G401.6 (cell line): ENCODE measurements around the gene CD81.

Experiments
- FAIRE-seq: peaks from 2 replicates; lab custom pipeline; 2012; peaks lifted over from hg19 to GRCh38; lab: Jason Lieb, UNC

Gene CD81

DNA sequence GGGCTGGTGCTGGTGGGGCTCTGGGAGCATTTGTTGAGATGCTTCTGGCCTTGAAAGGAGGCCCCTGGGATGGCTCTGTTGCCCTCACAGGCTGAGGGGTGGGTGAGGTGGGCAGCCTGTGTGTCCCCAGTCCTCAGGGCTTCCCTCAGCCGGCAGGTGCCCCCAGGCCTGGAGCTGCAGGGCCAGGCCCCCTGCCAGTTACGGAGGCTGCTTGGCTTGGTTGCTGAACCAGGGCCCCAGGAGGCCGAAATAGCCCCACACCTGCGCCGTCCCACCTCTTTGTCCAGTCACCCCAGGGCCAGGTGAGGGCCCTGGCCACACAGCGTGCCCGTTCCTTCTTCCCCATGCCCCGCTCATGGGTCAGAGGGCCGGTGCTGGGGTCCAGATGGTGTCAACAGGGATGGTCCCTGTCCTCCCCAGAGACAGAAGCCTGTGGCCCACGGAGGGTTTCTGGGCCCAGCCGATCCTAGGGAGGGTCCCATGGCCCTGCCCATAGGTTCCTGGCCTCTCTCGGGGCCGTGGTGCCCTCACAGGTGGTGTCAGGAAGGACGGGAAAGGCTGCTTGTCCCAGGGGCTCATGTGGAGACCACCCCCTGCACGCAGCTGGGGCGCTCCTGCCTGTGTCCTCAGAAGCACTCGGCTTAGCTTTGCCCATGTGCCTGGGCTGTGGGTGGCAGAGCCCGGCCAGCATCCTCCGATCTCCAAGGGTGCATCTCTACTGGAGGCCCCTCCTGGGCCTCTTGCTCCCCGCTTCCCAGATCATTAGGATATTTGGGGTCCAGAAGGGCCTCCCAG, 14.3 kb downstream of the CD81 start:
- FAIRE-seq, result no peak

- no peak for FAIRE-seq
Measured at GRCh38 chr11:2392241-2392959, 15.3 kb downstream of the CD81 start.

GRCh38 chr11:2393111-2393868, 16.2 kb downstream of the CD81 start:
- FAIRE-seq, result no peak

DNA sequence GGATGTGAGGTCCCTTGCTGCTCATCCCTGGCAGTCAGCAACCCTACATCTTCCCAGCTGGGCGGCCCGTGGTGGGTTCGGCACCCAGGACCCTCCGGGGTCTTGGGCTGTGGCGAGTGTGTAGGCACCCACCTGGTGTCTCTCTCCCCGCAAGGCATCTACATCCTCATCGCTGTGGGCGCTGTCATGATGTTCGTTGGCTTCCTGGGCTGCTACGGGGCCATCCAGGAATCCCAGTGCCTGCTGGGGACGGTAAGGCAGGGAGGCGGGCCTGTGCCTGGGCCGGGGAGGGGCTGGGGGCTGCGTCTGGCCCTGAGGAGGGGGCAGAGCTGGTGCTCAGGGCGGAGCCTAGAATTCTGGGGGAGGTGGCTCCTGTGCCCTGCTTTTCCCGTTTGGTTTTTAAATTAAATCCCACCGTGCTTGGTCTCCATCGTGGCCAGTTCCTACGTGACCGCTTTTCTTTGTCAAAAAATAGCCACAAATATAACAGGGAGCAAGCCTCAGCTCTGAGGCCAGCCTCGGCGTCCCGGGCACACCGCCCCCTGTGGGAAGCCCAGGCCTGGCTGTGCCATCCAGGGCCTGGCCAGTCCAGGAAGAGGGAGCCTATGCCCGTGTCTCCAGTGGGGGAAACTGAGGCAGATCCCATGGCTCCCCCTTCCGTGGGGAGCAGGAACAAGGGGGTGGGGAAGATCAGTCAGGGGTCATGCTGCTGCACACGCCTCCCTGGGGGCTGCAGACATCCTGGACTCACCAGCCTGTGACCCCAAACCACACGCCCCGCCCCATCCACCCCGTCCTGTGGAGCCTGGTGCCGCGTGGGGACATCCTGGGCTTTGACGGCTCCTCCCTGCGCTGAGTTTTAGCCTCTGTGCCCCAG, 17.1 kb downstream of the CD81 start:
- no peak for FAIRE-seq

GRCh38 chr11:2394818-2395105, 17.7 kb downstream of the CD81 start:
- no peak for FAIRE-seq

GRCh38 chr11:2395211-2395730, 18.2 kb downstream of the CD81 start:
- FAIRE-seq, result no peak

GRCh38 chr11:2395856-2396255, 18.7 kb downstream of the CD81 start:
- no peak for FAIRE-seq

DNA sequence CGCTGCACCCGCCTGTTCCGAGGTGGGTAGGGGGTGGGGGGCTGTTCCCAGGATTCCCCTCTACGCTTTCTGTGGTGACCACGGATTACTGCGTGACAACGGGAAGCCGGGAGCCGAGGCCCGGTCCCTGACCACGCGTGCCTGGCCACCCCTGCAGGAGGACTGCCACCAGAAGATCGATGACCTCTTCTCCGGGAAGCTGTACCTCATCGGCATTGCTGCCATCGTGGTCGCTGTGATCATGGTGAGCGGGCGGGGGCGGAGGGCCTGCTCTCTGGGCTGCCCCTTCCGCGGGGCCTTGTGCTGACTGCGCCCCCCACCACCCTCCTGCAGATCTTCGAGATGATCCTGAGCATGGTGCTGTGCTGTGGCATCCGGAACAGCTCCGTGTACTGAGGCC, 19.4 kb downstream of the CD81 start:
- no peak for FAIRE-seq

DNA sequence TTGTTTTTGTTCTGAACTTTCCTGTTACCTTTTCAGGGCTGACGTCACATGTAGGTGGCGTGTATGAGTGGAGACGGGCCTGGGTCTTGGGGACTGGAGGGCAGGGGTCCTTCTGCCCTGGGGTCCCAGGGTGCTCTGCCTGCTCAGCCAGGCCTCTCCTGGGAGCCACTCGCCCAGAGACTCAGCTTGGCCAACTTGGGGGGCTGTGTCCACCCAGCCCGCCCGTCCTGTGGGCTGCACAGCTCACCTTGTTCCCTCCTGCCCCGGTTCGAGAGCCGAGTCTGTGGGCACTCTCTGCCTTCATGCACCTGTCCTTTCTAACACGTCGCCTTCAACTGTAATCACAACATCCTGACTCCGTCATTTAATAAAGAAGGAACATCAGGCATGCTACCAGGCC, 19.9 kb downstream of the CD81 start:
- FAIRE-seq, result no peak

GRCh38 chr11:2398664-2399355, 21.7 kb downstream of the CD81 start:
- FAIRE-seq, result no peak

DNA sequence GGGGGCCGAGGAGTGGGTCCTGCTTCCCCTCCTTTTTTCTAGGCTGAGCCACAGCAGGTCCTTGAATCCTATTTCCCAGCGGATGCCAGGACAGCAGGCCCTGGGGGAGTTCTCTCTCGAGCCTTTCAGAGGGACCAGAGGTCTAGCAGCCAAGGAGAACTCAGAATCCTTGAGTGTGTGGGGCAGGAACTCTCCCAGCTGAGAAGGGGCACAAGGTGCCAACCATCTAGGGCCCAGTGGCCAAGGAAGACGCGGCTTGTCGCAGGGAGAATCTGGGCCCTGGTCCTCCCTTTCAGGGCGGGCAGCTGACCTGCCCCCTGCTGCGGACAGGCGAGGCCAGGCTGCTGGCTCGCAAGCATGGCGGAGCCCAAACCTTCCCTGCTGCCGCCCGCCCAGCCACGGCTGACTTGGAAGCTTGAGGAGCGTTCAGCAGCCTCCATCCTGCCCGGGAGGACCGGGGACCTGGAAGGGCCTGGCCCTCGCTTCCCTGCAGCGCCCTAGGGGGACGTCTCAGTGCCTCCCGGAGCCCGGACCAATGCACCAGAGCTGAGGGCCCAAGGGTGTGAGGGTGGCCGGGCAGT, 22.5 kb downstream of the CD81 start:
- no peak for FAIRE-seq

GRCh38 chr11:2400069-2400761, 23.1 kb downstream of the CD81 start, which contains the start of gene TSSC4:
Gene TSSC4, plus strand, starts transcription at chr11:2400750. Its CDS starts 1,884 bp downstream, at chr11:2402634.
- FAIRE-seq, result peak; percentile 99

GRCh38 chr11:2400762-2401435, 23.8 kb downstream of the CD81 start:
- no peak for FAIRE-seq

DNA sequence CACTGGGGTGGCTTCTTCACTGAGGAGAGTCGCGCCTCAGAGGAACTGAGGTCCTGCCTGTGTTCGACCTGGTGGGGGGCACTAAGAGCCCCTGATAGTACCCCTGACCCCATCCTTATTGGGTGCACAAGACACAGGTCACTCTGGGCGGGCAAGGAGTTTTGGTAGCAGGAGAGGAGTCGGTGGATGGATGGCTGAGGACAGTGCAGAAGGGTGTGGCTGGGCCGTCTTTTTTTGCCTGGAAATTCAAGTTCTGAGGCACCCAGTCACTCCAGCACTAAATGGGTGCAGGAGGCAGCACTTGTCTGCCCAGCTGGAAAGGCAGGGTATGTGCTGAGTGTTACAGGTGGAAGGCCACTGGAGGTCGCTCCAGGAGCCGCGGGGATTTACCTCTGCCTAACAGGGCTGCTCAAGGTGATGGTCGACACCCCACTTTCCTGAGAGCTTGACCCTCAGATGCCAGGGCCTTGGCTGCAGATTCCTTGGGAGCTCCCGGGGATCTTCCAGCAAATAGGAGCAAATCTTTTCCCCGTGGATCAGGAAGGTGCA, 24.4 kb downstream of the CD81 start:
- FAIRE-seq, result no peak

DNA sequence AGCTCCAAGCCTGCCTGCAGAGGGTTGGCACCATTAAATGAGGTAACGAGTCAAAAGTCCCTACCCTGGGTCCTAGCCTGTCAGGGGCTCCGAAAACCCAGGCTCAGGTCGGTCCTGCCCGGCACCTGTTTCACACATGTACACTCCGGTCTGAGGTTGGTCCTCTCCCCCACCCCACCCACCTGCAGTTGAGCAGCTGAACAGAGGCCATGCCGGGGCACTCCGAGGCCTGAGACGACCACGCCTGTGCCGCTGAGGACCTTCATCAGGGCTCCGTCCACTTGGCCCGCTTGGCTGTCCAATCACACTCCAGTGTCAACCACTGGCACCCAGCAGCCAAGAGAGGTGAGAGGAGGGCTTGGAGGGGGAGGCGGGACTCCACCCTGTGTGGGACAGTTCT, 25.0 kb downstream of the CD81 start:
- no peak for FAIRE-seq

DNA sequence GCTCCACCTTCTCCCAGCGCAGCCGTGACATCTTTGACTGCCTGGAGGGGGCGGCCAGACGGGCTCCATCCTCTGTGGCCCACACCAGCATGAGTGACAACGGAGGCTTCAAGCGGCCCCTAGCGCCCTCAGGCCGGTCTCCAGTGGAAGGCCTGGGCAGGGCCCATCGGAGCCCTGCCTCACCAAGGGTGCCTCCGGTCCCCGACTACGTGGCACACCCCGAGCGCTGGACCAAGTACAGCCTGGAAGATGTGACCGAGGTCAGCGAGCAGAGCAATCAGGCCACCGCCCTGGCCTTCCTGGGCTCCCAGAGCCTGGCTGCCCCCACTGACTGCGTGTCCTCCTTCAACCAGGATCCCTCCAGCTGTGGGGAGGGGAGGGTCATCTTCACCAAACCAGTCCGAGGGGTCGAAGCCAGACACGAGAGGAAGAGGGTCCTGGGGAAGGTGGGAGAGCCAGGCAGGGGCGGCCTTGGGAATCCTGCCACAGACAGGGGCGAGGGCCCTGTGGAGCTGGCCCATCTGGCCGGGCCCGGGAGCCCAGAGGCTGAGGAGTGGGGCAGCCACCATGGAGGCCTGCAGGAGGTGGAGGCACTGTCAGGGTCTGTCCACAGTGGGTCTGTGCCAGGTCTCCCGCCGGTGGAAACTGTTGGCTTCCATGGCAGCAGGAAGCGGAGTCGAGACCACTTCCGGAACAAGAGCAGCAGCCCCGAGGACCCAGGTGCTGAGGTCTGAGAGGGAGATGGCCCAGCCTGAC, 26.0 kb downstream of the CD81 start:
- FAIRE-seq, result no peak

DNA sequence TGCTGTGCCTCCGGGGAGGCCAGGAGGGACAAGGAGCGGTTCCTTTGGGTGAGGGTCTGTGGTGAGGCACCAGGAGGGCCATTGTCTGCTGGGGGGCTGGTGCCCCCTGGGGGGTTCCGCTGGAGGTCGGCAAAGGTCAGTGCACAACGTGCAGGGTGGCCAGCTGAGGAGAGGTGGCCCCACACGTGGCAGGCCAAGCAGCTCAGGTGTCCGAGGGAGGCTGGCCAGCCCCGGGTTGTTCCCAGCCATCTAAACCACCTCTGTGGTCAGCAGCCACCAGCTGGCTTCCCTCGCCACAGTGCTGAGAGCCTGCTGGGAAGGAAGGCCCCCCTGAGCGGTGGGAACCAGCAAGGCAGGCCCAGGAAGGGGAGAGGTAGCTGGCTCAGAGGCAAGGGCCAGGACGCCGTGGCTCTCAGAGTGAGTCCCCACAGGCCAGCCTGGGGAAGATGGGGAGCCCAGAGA, 27.7 kb downstream of the CD81 start:
- FAIRE-seq, result no peak

DNA sequence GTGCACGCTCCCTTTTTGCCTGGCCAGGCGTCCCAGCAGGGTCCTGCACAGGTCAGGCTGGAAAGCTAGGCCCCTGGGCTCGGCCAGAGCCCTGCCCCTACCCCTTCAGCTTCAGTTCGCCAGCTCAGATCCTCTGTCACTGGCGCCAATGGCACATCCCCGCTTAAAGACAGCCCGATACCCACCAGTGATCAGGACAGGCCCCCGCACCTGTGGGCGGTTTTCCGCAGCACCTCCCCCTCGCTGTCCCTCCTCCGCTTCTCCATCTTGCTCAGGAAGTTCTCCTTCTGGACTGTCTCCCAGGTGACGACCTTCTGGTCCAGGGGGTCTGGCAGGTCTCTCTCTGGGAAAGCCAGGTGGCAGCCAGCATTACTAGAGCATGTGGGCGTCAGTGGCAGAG, 29.3 kb downstream of the CD81 start:
- no peak for FAIRE-seq
